Kidney glomerular epithelial cell (primary cell): ENCODE measurements around the gene RPS6KA5.
"Not testable (repeated sequence)": the region's sequence is repeated elsewhere in the genome, so short reads cannot be mapped to it uniquely, and the experiment has no call there.

Source experiments
- DNase-seq: peaks from one replicate; lab custom pipeline; 2025; lab: John Stamatoyannopoulos, UW

Gene RPS6KA5

GRCh38 chr14:90830931-90831701, 229.3 kb downstream of the RPS6KA5 start:
- DNase-seq = no peak

- no peak for DNase-seq
Observed at GRCh38 chr14:90829677-90830076, 230.8 kb downstream of the RPS6KA5 start.

GRCh38 chr14:90828642-90829487, 231.6 kb downstream of the RPS6KA5 start:
- no peak for DNase-seq

GRCh38 chr14:90827919-90828610, 232.4 kb downstream of the RPS6KA5 start:
- DNase-seq = peak; percentile 78

- DNase-seq = not testable (repeated sequence)
Observed at GRCh38 chr14:90823542-90823941, 236.9 kb downstream of the RPS6KA5 start.

- no peak for DNase-seq
Observed at GRCh38 chr14:90820958-90821357, 239.5 kb downstream of the RPS6KA5 start.

- no peak for DNase-seq
Observed at GRCh38 chr14:90819734-90820393, 240.6 kb downstream of the RPS6KA5 start.

GRCh38 chr14:90818715-90819114, 241.7 kb downstream of the RPS6KA5 start:
- DNase-seq = no peak

- DNase-seq = no peak
Observed at GRCh38 chr14:90816681-90817436, 243.6 kb downstream of the RPS6KA5 start.

- DNase-seq = no peak
Observed at GRCh38 chr14:90815822-90816662, 244.4 kb downstream of the RPS6KA5 start, which contains the start of gene TTC7B. TTC7B (minus strand) TSS chr14:90816430; CDS start chr14:90816295, 135 bp downstream.

- DNase-seq = no peak
Observed at GRCh38 chr14:90815572-90815821, 244.9 kb downstream of the RPS6KA5 start.

GRCh38 chr14:90814806-90815571, 245.5 kb downstream of the RPS6KA5 start:
- no peak for DNase-seq

GRCh38 chr14:90813442-90813841, 247.0 kb downstream of the RPS6KA5 start:
- DNase-seq = no peak

GRCh38 chr14:90812109-90812508, 248.3 kb downstream of the RPS6KA5 start:
- DNase-seq = no peak

GRCh38 chr14:90811641-90812040, 248.8 kb downstream of the RPS6KA5 start:
- no peak for DNase-seq

GRCh38 chr14:90810806-90811205, 249.6 kb downstream of the RPS6KA5 start:
- no peak for DNase-seq

GRCh38 chr14:90809530-90810312, 250.7 kb downstream of the RPS6KA5 start:
- no peak for DNase-seq

GRCh38 chr14:90808759-90809529, 251.5 kb downstream of the RPS6KA5 start:
- DNase-seq = no peak
